GM21447 (cell line): Measurements from ENCODE around the gene OR2A12.
"Not testable (repeated sequence)": the region's sequence is repeated elsewhere in the genome, so short reads cannot be mapped to it uniquely, and the experiment has no call there.

Experiments used
- ATAC-seq: cut with Tn5 transposase; IDR thresholded peaks from one replicate; pipeline ENCODE4 v1.9.1; 2021; ENCODE audit not compliant: unreplicated experiment

OR2A12 gene

GRCh38 chr7:144085978-144086377 lies at the start of gene OR2A12:
Gene OR2A12 (plus strand): TSS chr7:144086278. CDS start chr7:144095108, 8,830 bp downstream.
- ATAC-seq = no peak

GRCh38 chr7:144036302-144036885 lies 49.7 kb upstream of the OR2A12 start:
- no peak for ATAC-seq

GRCh38 chr7:144037414-144038035 lies 48.6 kb upstream of the OR2A12 start:
- ATAC-seq = no peak

- ATAC-seq = no peak
These were observed 47.2 kb upstream of the OR2A12 start for GRCh38 chr7:144038887-144039286.

- no peak for ATAC-seq
These were observed 37.4 kb upstream of the OR2A12 start, which contains the start of gene OR2A5 for GRCh38 chr7:144048648-144049047. Gene OR2A5 (plus strand): TSS chr7:144048948. CDS start chr7:144050402, 1,454 bp downstream.

- ATAC-seq = no peak
These were observed 36.6 kb upstream of the OR2A12 start for GRCh38 chr7:144049491-144049890.

GRCh38 chr7:144050093-144050492 lies 36.0 kb upstream of the OR2A12 start:
- ATAC-seq = no peak

- not testable (repeated sequence) for ATAC-seq
These were observed 35.2 kb upstream of the OR2A12 start for GRCh38 chr7:144050884-144051283.

GRCh38 chr7:144057954-144058353 lies 28.1 kb upstream of the OR2A12 start:
- ATAC-seq = no peak

- ATAC-seq = no peak
These were observed 22.4 kb upstream of the OR2A12 start for GRCh38 chr7:144063710-144064109.

GRCh38 chr7:144069511-144069910 lies 16.6 kb upstream of the OR2A12 start, which contains the start of gene OR2A25:
Gene OR2A25 (plus strand): TSS chr7:144069811. CDS start chr7:144074220, 4,409 bp downstream.
- ATAC-seq = no peak

GRCh38 chr7:144069953-144070352 lies 16.1 kb upstream of the OR2A12 start:
- ATAC-seq = no peak

GRCh38 chr7:144074374-144074773 lies 11.7 kb upstream of the OR2A12 start:
- no peak for ATAC-seq

- ATAC-seq = no peak
These were observed 652 bp downstream of the OR2A12 start for GRCh38 chr7:144086730-144087129.

- no peak for ATAC-seq
These were observed 1.2 kb downstream of the OR2A12 start for GRCh38 chr7:144087230-144087629.

GRCh38 chr7:144090667-144091066 lies 4.6 kb downstream of the OR2A12 start:
- no peak for ATAC-seq

GRCh38 chr7:144098776-144099175 lies 12.7 kb downstream of the OR2A12 start:
- ATAC-seq = no peak

GRCh38 chr7:144100607-144101006 lies 14.5 kb downstream of the OR2A12 start:
- no peak for ATAC-seq

GRCh38 chr7:144102041-144102440 lies 16.0 kb downstream of the OR2A12 start:
- no peak for ATAC-seq

- no peak for ATAC-seq
These were observed 19.1 kb downstream of the OR2A12 start for GRCh38 chr7:144105211-144105610.

- ATAC-seq = no peak
These were observed 23.2 kb downstream of the OR2A12 start, which contains the start of gene OR2A2 for GRCh38 chr7:144109283-144109682. Gene OR2A2 (plus strand): TSS chr7:144109583. CDS start chr7:144109583, 0 bp downstream.

GRCh38 chr7:144110272-144110671 lies 24.2 kb downstream of the OR2A12 start:
- ATAC-seq = no peak
